Ectodermal cell (in vitro differentiated cells): ENCODE measurements around the gene PSMD5.
A peak's percentile ranks its signal among the peaks of the same experiment; 100 is the strongest.

Source experiments
- H3K27ac ChIP-seq: 2 replicates; pipeline ENCODE4 v1.7.0; 2013; ENCODE audit warnings: mild to moderate bottlenecking, low read depth, low read length; ENCODE audit not compliant: insufficient read depth, poor library complexity, severe bottlenecking
- H3K27me3 ChIP-seq: 2 replicates; pipeline ENCODE4 v1.7.0; 2013; ENCODE audit warnings: mild to moderate bottlenecking, low read length; ENCODE audit not compliant: insufficient read depth, control insufficient read depth, poor library complexity, severe bottlenecking
- H3K36me3 ChIP-seq: one replicate; pipeline ENCODE4 v1.7.0; 2013; ENCODE audit warnings: low read length; ENCODE audit not compliant: control insufficient read depth, insufficient read depth
- H3K4me1 ChIP-seq: one replicate; pipeline ENCODE4 v1.7.0; 2013; ENCODE audit warnings: low read length; ENCODE audit not compliant: control insufficient read depth, insufficient read depth
- H3K4me3 ChIP-seq: 2 replicates; pipeline ENCODE4 v1.7.0; 2013; ENCODE audit warnings: low read depth, low read length, control low read depth; ENCODE audit not compliant: insufficient read depth
- H3K9me3 ChIP-seq: 2 replicates; pipeline ENCODE4 v1.7.0; 2013; ENCODE audit warnings: mild to moderate bottlenecking, low read length, moderate library complexity; ENCODE audit not compliant: control insufficient read depth
- WGBS, 2 experiments: methylation state at CpG; one replicate each; pipeline ENCODE4 v1.1.7; 2013; ENCODE audit warnings: missing lambda C conversion rate in 2 of 2; 5-methylcytosine and 5-hydroxymethylcytosine counted together

PSMD5 gene

GRCh38 chr9:120855827-120856670 lies 13.3 kb upstream of the PSMD5 start:
- H3K27me3 ChIP-seq = no peaks in the 10 kb centered on the region
- no peak overlapping the region for H3K27ac ChIP-seq
- no peak overlapping the region for H3K4me3 ChIP-seq
- H3K9me3 ChIP-seq = no peaks in the 10 kb centered on the region
- peaks cover 14% of the 10 kb centered on the region for H3K4me1 ChIP-seq
- H3K36me3 ChIP-seq = peaks cover 8% of the 10 kb centered on the region
- WGBS, 2 experiments = 93 to 94% methylated on average over 7 of the region's 7 CpGs

DNA sequence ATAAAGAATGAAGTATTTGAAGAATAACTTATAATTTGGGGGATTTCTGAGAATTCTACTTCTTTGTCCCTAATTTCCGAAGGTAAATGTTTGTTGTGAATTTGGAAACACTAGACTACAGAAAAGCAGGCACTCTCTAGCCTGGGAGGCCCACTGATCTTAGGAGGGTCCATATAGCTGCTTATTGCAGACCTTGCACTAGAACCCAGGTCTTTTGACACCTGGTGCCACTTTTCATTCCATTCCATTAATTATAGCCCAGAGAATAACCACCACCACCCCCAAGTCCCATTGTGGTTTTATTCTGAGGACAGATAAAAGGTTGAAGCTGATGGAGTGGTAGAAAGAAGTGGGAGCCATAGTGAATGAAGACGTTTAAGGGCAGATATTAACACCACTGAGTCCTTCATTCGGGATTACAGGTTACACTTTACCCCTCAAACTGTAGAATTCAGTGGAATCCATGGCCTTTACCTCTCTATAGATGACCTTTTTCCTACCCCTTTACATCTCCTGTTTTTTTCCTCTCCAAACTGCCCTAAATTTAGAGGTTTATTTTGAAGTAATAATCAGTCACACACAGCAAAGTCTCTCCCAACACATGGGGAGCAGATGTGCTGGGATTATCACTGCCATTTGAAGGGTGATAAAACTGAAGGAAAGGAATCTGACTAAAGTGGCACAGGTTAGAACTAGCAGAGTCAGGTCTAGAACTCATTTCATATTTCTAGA lies 12.0 kb upstream of the PSMD5 start:
- peaks cover 3% of the 10 kb centered on the region for H3K36me3 ChIP-seq
- peaks cover 14% of the 10 kb centered on the region for H3K4me1 ChIP-seq
- no peak overlapping the region for H3K27ac ChIP-seq
- H3K9me3 ChIP-seq = no peaks in the 10 kb centered on the region
- H3K27me3 ChIP-seq = no peaks in the 10 kb centered on the region
- 87 to 88% methylated on average over 3 of the region's 3 CpGs for WGBS, 2 experiments
- H3K4me3 ChIP-seq = no peak overlapping the region

GRCh38 chr9:120853198-120853597 lies 10.5 kb upstream of the PSMD5 start:
- WGBS, 2 experiments = 93 to 94% methylated on average over 4 to 6 of the region's 6 CpGs
- H3K9me3 ChIP-seq = no peaks in the 10 kb centered on the region
- no peak overlapping the region for H3K27ac ChIP-seq

DNA sequence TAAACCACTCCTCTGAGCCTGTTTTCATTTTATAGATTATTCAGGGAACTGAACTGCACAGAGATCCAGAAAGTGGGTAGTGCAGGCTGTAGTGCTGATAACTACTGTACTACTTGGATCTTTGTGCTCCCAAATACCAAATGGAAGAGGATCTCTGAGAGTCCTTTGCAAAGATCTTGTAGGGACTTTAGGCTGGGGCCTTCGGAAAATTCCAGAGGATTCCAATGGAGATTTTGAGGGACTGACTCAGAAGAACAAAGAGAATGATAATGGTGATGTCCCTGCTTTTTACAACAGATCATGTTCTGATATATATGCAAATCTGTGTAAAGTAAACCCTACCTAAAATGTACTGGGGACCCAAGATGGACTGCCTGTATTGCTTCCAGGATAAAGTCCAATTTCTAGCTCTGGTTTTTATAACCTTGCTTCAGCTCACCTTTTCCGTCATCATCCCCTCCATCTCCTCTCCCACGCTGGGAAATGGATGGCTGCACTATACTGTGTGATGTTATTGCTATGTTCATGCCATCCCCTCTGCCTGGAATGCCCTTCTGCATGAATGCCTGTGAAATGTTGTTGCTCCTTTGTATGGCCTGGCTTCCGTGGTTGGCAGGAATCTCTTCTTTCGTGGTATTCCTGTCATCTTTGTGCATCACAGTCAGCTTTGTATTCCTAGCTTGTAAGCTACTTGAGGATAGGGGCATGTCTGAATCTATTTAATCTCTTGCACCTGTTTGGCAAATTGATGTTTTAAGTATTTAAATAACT lies 9.7 kb upstream of the PSMD5 start:
- H3K4me3 ChIP-seq = no peak overlapping the region
- no peaks in the 10 kb centered on the region for H3K36me3 ChIP-seq
- H3K27me3 ChIP-seq = no peaks in the 10 kb centered on the region
- WGBS, 2 experiments = 62 to 71% methylated on average over 4 of the region's 5 CpGs
- H3K9me3 ChIP-seq = no peaks in the 10 kb centered on the region
- H3K27ac ChIP-seq = peak overlapping the region; percentile 88
- H3K4me1 ChIP-seq = peaks cover 14% of the 10 kb centered on the region

More at GRCh38 chr9:120853198-120853597, 10.5 kb upstream of the PSMD5 start:
- no peaks in the 10 kb centered on the region for H3K27me3 ChIP-seq
- H3K36me3 ChIP-seq = no peaks in the 10 kb centered on the region
- H3K4me1 ChIP-seq = peaks cover 14% of the 10 kb centered on the region
- no peak overlapping the region for H3K4me3 ChIP-seq

- Histone ChIP-seq H3K36me3 (no peaks in the 10 kb centered on the region), H3K4me1 (peaks cover 14% of the 10 kb centered on the region), H3K9me3 (no peaks in the 10 kb centered on the region), H3K27ac (no peak overlapping the region), H3K4me3 (no peak overlapping the region), H3K27me3 (no peaks in the 10 kb centered on the region)
- 93 to 100% methylated on average over 1 of the region's 1 CpG for WGBS, 2 experiments
Measured at GRCh38 chr9:120851449-120851848, 8.7 kb upstream of the PSMD5 start.

GRCh38 chr9:120850315-120850714 lies 7.6 kb upstream of the PSMD5 start:
- no peak overlapping the region for H3K27ac ChIP-seq
- no peaks in the 10 kb centered on the region for H3K36me3 ChIP-seq
- WGBS, 2 experiments = 94 to 96% methylated on average over 2 to 3 of the region's 3 CpGs
- no peak overlapping the region for H3K4me3 ChIP-seq
- H3K27me3 ChIP-seq = no peaks in the 10 kb centered on the region
- no peaks in the 10 kb centered on the region for H3K9me3 ChIP-seq
- peaks cover 14% of the 10 kb centered on the region for H3K4me1 ChIP-seq

DNA sequence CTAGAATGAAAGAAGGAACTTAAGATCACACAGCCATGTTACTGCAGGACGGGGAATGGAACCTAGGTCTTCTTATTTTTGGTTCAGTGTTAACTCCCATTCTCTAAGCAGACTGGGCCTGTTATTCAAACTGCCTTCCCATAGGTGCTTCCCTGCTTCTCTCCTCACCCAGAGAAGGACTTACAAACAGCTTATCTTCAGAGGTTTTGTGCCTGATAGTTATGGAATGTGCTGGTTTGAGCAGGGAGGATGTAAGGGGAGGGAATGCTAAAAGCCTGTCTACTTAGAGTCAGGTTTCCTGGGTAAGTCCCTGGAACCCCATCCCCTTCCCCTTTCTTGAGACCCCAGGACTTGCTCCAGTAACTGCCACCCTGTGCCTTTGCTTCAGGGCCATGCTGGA lies 4.2 kb upstream of the PSMD5 start:
- 82 to 92% methylated on average over 1 of the region's 1 CpG for WGBS, 2 experiments

GRCh38 chr9:120846251-120846889 lies 3.6 kb upstream of the PSMD5 start:
- 91 to 92% methylated on average over 2 to 3 of the region's 3 CpGs for WGBS, 2 experiments
- H3K4me3 ChIP-seq = no peak overlapping the region
- peaks cover 8% of the 10 kb centered on the region for H3K4me1 ChIP-seq
- no peaks in the 10 kb centered on the region for H3K27me3 ChIP-seq
- H3K9me3 ChIP-seq = no peaks in the 10 kb centered on the region
- no peak overlapping the region for H3K27ac ChIP-seq
- H3K36me3 ChIP-seq = no peaks in the 10 kb centered on the region

More for the DNA sequence above, 4.2 kb upstream of the PSMD5 start:
- Histone ChIP-seq H3K27ac (no peak overlapping the region), H3K9me3 (no peaks in the 10 kb centered on the region), H3K4me1 (peaks cover 9% of the 10 kb centered on the region), H3K36me3 (no peaks in the 10 kb centered on the region), H3K27me3 (no peaks in the 10 kb centered on the region), H3K4me3 (no peak overlapping the region)

- Histone ChIP-seq H3K27me3 (no peaks in the 10 kb centered on the region), H3K9me3 (no peaks in the 10 kb centered on the region), H3K4me3 (no peak overlapping the region)
Measured at GRCh38 chr9:120845255-120845654, 2.5 kb upstream of the PSMD5 start.

More at GRCh38 chr9:120845255-120845654, 2.5 kb upstream of the PSMD5 start:
- peaks cover 5% of the 10 kb centered on the region for H3K4me1 ChIP-seq
- H3K36me3 ChIP-seq = no peaks in the 10 kb centered on the region
- H3K27ac ChIP-seq = no peak overlapping the region
